K562 (cell line): ENCODE data around the gene FAR2. TPM values are rescaled to one million over a fixed set of nuclear protein-coding genes. Genes with fewer than 3 reads are reported as not detected.

Source experiments
- ATAC-seq: fragments of 200-7000 bp; cut with Tn5 transposase; 3 replicates; pipeline ENCODE4 v1.9.1; 2020; ENCODE audit warnings: moderate library complexity
- BruUV-seq: library from RNA; stranded (reverse); fragments of 400-500 nt; replicated peaks from 2 replicates; lab custom pipeline; 2021; lab: Mats Ljungman, UMichigan
- CTCF ChIA-PET: fragments of 300-600 bp; formaldehyde crosslinking; extraction: SDS; loops from one replicate; lab custom pipeline; 2021; ENCODE audit warnings: low intra/inter-chr PET ratio; lab: Yijun Ruan, JAX
- POLR2A ChIA-PET: fragments of 300-600, 350-650 bp; sonication (Branson Sonifier 250); formaldehyde crosslinking; extraction: SDS; loops from one replicate; lab custom pipeline; 2021; ENCODE audit warnings: antibody characterized with exemption, inconsistent platforms; lab: Yijun Ruan, JAX
- DNase-seq, 4 experiments: peaks; one replicate each; pipeline versions ENCODE4 v3.0.0 to v3.0.0-alpha.2; 2011 to 2018; ENCODE audit warnings: low spot score in 3 of 4, mixed read lengths in 3 of 4; ENCODE audit errors: extremely low read depth in 1 of 4
- FAIRE-seq: peaks from 2 replicates; lab custom pipeline; 2011; peaks lifted over from hg19 to GRCh38; lab: Jason Lieb, UNC
- H2AFZ ChIP-seq: 2 replicates; pipeline ENCODE4 v1.6.0; 2011; ENCODE audit warnings: low read depth, low read length, control low read depth, inconsistent platforms
- H3K27ac ChIP-seq: fragments of 200-600 bp; 3 replicates; pipeline ENCODE4 v1.8.0; 2011; ENCODE audit warnings: low read depth, mild to moderate bottlenecking, control low read depth, inconsistent platforms, low read length, moderate library complexity, mixed read lengths; ENCODE audit errors: extremely low read depth
- H3K27me3 ChIP-seq, 2 experiments: fragments of 300-600 bp in 1 of 2; 2 replicates in 1 of 2; 3 replicates in 1 of 2; pipeline versions ENCODE4 v1.6.0 to v1.8.0; 2011; ENCODE audit warnings: inconsistent platforms in 2 of 2, low read length in 2 of 2, mild to moderate bottlenecking in 1 of 2, mixed read lengths in 1 of 2, moderate library complexity in 1 of 2; ENCODE audit not compliant: control insufficient read depth in 2 of 2, insufficient read depth in 2 of 2
- H3K36me3 ChIP-seq: fragments of 300-600 bp; 3 replicates; pipeline ENCODE4 v1.8.0; 2011; ENCODE audit warnings: mild to moderate bottlenecking, low read length, inconsistent platforms; ENCODE audit not compliant: control insufficient read depth, insufficient read depth
- H3K4me1 ChIP-seq, 2 experiments: fragments of 200-600 bp in 1 of 2; replicated peaks in 1 of 2; 2 replicates in 1 of 2; 3 replicates in 1 of 2; pipeline versions ENCODE4 v1.5.1 to v1.8.0; 2011; ENCODE audit warnings: inconsistent platforms in 2 of 2, low read length in 2 of 2, mild to moderate bottlenecking in 1 of 2, mixed read lengths in 1 of 2, moderate library complexity in 1 of 2; ENCODE audit not compliant: control insufficient read depth in 2 of 2, insufficient read depth in 2 of 2
- H3K4me2 ChIP-seq: 2 replicates; pipeline ENCODE4 v1.6.1; 2011; ENCODE audit warnings: low read length, control low read depth, inconsistent platforms, mixed read lengths; ENCODE audit not compliant: insufficient read depth
- H3K4me3 ChIP-seq: fragments of 200-600 bp; sonication (generic), shearing (Covaris generic); 2 replicates; pipeline ENCODE4 v1.5.1; 2016; ENCODE audit warnings: control low read depth, inconsistent platforms
- H3K79me2 ChIP-seq: fragments of 200-600 bp; 3 replicates; pipeline ENCODE4 v1.8.0; 2011; ENCODE audit warnings: low read length, inconsistent platforms; ENCODE audit not compliant: control insufficient read depth, insufficient read depth
- H3K9ac ChIP-seq, 2 experiments: 2 replicates each; pipeline versions ENCODE4 v1.6.0 to v1.6.1; 2011; ENCODE audit warnings: low read depth in 2 of 2, low read length in 2 of 2, control low read depth in 1 of 2, inconsistent platforms in 1 of 2, mild to moderate bottlenecking in 1 of 2, mixed read lengths in 1 of 2; ENCODE audit not compliant: insufficient read depth in 1 of 2
- H3K9me1 ChIP-seq: one replicate; pipeline ENCODE4 v1.6.0; 2011; ENCODE audit warnings: inconsistent platforms, mild to moderate bottlenecking, low read length, moderate library complexity; ENCODE audit not compliant: control insufficient read depth, insufficient read depth
- H3K9me3 ChIP-seq: replicated peaks from 2 replicates; pipeline ENCODE4 v1.5.1; 2011; ENCODE audit warnings: low read depth, low read length, inconsistent platforms; ENCODE audit not compliant: control insufficient read depth, insufficient read depth
- H4K20me1 ChIP-seq: replicated peaks from 2 replicates; pipeline ENCODE4 v1.6.1; 2011; ENCODE audit warnings: low read length, inconsistent platforms, mixed read lengths; ENCODE audit not compliant: control insufficient read depth, insufficient read depth
- BMI1 ChIP-seq: fragments of 150-350 bp; IDR thresholded peaks from 2 replicates; pipeline ENCODE4 v1.6.1; 2014; ENCODE audit warnings: low read length
- CHD1 ChIP-seq: fragments of 200-600 bp; sonication (generic); IDR thresholded peaks from one replicate; pipeline ENCODE4 v1.6.1; 2012; ENCODE audit warnings: mild to moderate bottlenecking, moderate library complexity, low read length, inconsistent platforms
- ELF4 ChIP-seq: fragments of 450-650 bp; formaldehyde crosslinking; IDR thresholded peaks from 2 replicates; pipeline ENCODE4 v1.4.0; 2022; ENCODE audit warnings: missing genetic modification characterization
- FOXM1 ChIP-seq, 2 experiments: fragments of 450-650 bp in 1 of 2; sonication (generic) in 1 of 2; formaldehyde crosslinking in 1 of 2; IDR thresholded peaks; 2 replicates each; pipeline versions ENCODE4 v1.6.1 to v1.9.0; 2017 to 2022; ENCODE audit warnings: low read depth in 2 of 2, mild to moderate bottlenecking in 2 of 2, missing genetic modification reagents in 1 of 2, moderate library complexity in 1 of 2
- POLR2H ChIP-seq: IDR thresholded peaks from 2 replicates; pipeline ENCODE4 v1.6.1; 2016; ENCODE audit warnings: missing genetic modification characterization, low read depth, mild to moderate bottlenecking, control low read depth, missing compliant biosample characterization, moderate library complexity
- ZNF175 ChIP-seq: fragments of 200-800 bp; sonication (Bioruptor generic); IDR thresholded peaks from 2 replicates; pipeline ENCODE4 v1.6.1; 2016; ENCODE audit warnings: low read depth, mild to moderate bottlenecking, missing genetic modification characterization, missing compliant biosample characterization
- ZNF583 ChIP-seq: fragments of 250-450 bp; sonication (Bioruptor Pico); IDR thresholded peaks from 2 replicates; pipeline ENCODE4 v1.4.0; 2020
- WGBS: fragments of 100-300 bp; shearing (Covaris generic); methylation state at CpG from one replicate; pipeline ENCODE4 v1.1.6; 2016; ENCODE audit warnings: low coverage, mixed read lengths; ENCODE audit not compliant: insufficient coverage; ENCODE audit errors: missing lambda C conversion rate; 5-methylcytosine and 5-hydroxymethylcytosine counted together
- in situ Hi-C: fragments of 300-500 bp; cut with MboI; formaldehyde crosslinking; loops from 4 replicates; pipeline ENCODE4 v1.15.0; 2018; ENCODE audit warnings: inconsistent platforms, mixed read lengths
- intact Hi-C: fragments of 100-400 bp; cut with micrococcal nuclease; formaldehyde crosslinking; loops from 2 replicates; pipeline ENCODE4 v1.14.2; 2022
- polyA plus RNA-seq, 8 experiments: library from polyadenylated mRNA; depleted of rRNA in 4 of 8; stranded (reverse) in 5 of 8; unstranded in 3 of 8; fragments of >200 nt; fragmentation: Nextera tagmentation in 2 of 8; fragmentation: Illumina TruSeq in 1 of 8; extraction: Ambion mirVana in 2 of 8; extraction: Trizol in 1 of 8; gene quantifications; 2 replicates each; pipeline versions ENCODE4 v1.2.1 to v1.2.3, GENCODE V29; 2011 to 2014; ENCODE audit warnings: inconsistent platforms in 1 of 8, missing spikeins in 1 of 8
- total RNA-seq, 7 experiments: library from RNA; depleted of rRNA in 6 of 7; stranded (reverse); fragments of >200 nt in 6 of 7; fragmentation: Illumina TruSeq in 2 of 7; extraction: Trizol in 2 of 7; gene quantifications; 2 replicates each; pipeline versions ENCODE4 v1.2.1 to v1.2.3, GENCODE V29; 2011 to 2021; ENCODE audit warnings: low replicate concordance in 1 of 7
- TF ChIP-seq, protein P1 (sequence below): IDR thresholded peaks from 2 replicates; pipeline ENCODE4 v1.6.1; 2016; ENCODE audit warnings: missing genetic modification characterization, missing compliant biosample characterization
- TF ChIP-seq, protein P2 (sequence below), 2 experiments: fragments of 450-650 bp; IDR thresholded peaks; 2 replicates each; pipeline ENCODE4 v1.6.1; 2016

Gene FAR2
- total and polyA plus RNA-seq, 9 of the 15 experiments (the other 6 are each of a cell fraction or from before 2014, with no cell fraction given): 5.0 to 13.4 (median 8.5) TPM

GRCh38 chr12:29229158-29229505, 80.1 kb downstream of the FAR2 start:
- H3K4me1 ChIP-seq: no peaks in the 10 kb centered on the region
- no peak overlapping the region for H2AFZ ChIP-seq
- POLR2A ChIA-PET: no interaction called here
- H3K4me3 ChIP-seq: no peak overlapping the region
- TF ChIP-seq ZNF583 (CRISPR knock-in tag) (no peak), POLR2H (tag) (no peak), CHD1 (no peak), BMI1 (no peak), ELF4 (CRISPR knock-in tag) (no peak), ZNF175 (CRISPR knock-in tag) (no peak), FOXM1 (IDR thresholded peaks at IDR 0.05; ENCODE audit: low read depth) (no peak), FOXM1 (CRISPR knock-in tag; IDR thresholded peaks at IDR 0.05; ENCODE audit: low read depth) (no peak)
- TF ChIP-seq, protein P1, sequence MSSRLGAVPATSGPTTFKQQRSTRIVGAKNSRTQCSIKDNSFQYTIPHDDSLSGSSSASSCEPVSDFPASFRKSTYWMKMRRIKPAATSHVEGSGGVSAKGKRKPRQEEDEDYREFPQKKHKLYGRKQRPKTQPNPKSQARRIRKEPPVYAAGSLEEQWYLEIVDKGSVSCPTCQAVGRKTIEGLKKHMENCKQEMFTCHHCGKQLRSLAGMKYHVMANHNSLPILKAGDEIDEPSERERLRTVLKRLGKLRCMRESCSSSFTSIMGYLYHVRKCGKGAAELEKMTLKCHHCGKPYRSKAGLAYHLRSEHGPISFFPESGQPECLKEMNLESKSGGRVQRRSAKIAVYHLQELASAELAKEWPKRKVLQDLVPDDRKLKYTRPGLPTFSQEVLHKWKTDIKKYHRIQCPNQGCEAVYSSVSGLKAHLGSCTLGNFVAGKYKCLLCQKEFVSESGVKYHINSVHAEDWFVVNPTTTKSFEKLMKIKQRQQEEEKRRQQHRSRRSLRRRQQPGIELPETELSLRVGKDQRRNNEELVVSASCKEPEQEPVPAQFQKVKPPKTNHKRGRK (tag): no peak
- TF ChIP-seq, protein P2, sequence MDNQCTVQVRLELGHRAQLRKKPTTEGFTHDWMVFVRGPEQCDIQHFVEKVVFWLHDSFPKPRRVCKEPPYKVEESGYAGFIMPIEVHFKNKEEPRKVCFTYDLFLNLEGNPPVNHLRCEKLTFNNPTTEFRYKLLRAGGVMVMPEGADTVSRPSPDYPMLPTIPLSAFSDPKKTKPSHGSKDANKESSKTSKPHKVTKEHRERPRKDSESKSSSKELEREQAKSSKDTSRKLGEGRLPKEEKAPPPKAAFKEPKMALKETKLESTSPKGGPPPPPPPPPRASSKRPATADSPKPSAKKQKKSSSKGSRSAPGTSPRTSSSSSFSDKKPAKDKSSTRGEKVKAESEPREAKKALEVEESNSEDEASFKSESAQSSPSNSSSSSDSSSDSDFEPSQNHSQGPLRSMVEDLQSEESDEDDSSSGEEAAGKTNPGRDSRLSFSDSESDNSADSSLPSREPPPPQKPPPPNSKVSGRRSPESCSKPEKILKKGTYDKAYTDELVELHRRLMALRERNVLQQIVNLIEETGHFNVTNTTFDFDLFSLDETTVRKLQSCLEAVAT (IDR thresholded peaks at IDR 0.05): no peak
- no peak overlapping the region for H3K27ac ChIP-seq
- no peak overlapping the region for H3K4me2 ChIP-seq
- WGBS: 16% methylated on average over 2 of the region's 2 CpGs
- no peaks in the 10 kb centered on the region for H3K9me1 ChIP-seq
- BruUV-seq: no TSS peak
- H3K9ac ChIP-seq: no peak overlapping the region
- in situ Hi-C loops: no loop called here
- H3K9me3 ChIP-seq: no peaks in the 10 kb centered on the region
- no peaks in the 10 kb centered on the region for H3K36me3 ChIP-seq
- no peak for DNase-seq
- ATAC-seq: no peak
- CTCF ChIA-PET: no interaction called here
- no peaks in the 10 kb centered on the region for H4K20me1 ChIP-seq
- H3K27me3 ChIP-seq: no peaks in the 10 kb centered on the region; a peak in 1 of 5 replicates
- intact Hi-C loops: no loop called here
- no peak for FAIRE-seq
- H3K79me2 ChIP-seq: no peaks in the 10 kb centered on the region
